ENCODE results near the gene LTF. TPM values are rescaled to one million over a fixed set of nuclear protein-coding genes. Genes with fewer than 3 reads are reported as not detected.

LTF gene
- total and polyA plus RNA-seq, 10 of the 15 experiments (the other 5 are each of a cell fraction or from before 2014, with no cell fraction given): 0.03 to 0.31 TPM; not detected in 8

DNA sequence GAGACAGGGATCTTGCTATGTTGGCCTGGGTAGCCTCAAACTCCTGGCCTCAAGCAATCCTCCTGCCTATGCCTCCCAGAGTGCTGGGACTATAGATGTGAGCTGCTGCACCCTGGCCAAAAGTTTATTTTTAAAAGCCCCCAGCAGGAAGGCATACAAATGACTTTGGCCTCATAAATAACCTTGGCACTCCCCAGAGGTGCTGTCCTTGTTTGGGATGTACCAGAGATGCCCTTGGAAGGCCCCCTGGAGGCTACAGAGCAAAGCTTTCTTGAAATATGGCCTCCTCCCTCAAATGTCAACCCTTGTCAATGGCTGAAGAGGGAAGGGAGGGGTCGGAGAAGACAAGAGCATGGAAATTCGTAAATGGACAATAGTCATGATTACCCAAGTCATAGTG, 19.1 kb upstream of the LTF start:
- DNase-seq (ENCODE audit: low read depth, low spot score) (no peak), ATAC-seq (no peak), FAIRE-seq (no peak)
- ChIA-PET CTCF (interaction anchor here (1.0 to 11.0 kb wide), 4 partner anchors 9 to 219 kb away, joined by 3 to 207 read pairs (median 6); no protein-coding TSS in a partner anchor), POLR2A (no interaction called here), SMC1A (ENCODE audit: uncharacterized antibody, unreplicated experiment) (interaction anchor here (1.2 kb wide), 2 partner anchors 74 to 146 kb away, joined by 3 read pairs; no protein-coding TSS in a partner anchor), RAD21 (ENCODE audit: unreplicated experiment) (no interaction called here)
- in situ Hi-C loops (cut with MboI) (no loop called here), intact Hi-C loops (cut with micrococcal nuclease; ENCODE audit: unreplicated experiment) (no loop called here)
- H3K79me2 ChIP-seq (ENCODE audit: control insufficient read depth, insufficient read depth, low read length): no peaks in the 10 kb centered on the region
- H3K4me1 ChIP-seq (ENCODE audit: control insufficient read depth, insufficient read depth, low read length): peaks cover under 1% of the 10 kb centered on the region
- H2AFZ ChIP-seq (ENCODE audit: control insufficient read depth, low read depth, low read length): no peak overlapping the region
- no peak overlapping the region for H3K27ac ChIP-seq (ENCODE audit: control insufficient read depth, insufficient read depth)
- no peaks in the 10 kb centered on the region for H4K20me1 ChIP-seq (ENCODE audit: control insufficient read depth, insufficient read depth)
- H3K4me2 ChIP-seq (ENCODE audit: control insufficient read depth, insufficient read depth): no peak overlapping the region
- 39% methylated on average over 2 of the region's 2 CpGs for WGBS (ENCODE audit: insufficient coverage, insufficient replicate concordance, low lambda C conversion rate, missing lambda C conversion rate)
- H3K9me3 ChIP-seq (replicated peaks; ENCODE audit: control insufficient read depth, insufficient read depth, low read length): no peaks in the 10 kb centered on the region
- H3K9ac ChIP-seq (ENCODE audit: control insufficient read depth, insufficient read depth, low read length): no peak overlapping the region
- BruUV-seq (replicated peaks): no TSS peak
- H3K4me3 ChIP-seq: no peak overlapping the region
- no peaks in the 10 kb centered on the region for H3K36me3 ChIP-seq (ENCODE audit: control insufficient read depth in 2 of 2, insufficient read depth in 2 of 2, low read length in 1 of 2)
- H3K27me3 ChIP-seq (replicated peaks in 1 of 2; ENCODE audit: control insufficient read depth in 2 of 2, insufficient read depth in 2 of 2, low read length in 1 of 2): peaks cover 4% of the 10 kb centered on the region in 2 experiments
- TF ChIP-seq, protein P1, sequence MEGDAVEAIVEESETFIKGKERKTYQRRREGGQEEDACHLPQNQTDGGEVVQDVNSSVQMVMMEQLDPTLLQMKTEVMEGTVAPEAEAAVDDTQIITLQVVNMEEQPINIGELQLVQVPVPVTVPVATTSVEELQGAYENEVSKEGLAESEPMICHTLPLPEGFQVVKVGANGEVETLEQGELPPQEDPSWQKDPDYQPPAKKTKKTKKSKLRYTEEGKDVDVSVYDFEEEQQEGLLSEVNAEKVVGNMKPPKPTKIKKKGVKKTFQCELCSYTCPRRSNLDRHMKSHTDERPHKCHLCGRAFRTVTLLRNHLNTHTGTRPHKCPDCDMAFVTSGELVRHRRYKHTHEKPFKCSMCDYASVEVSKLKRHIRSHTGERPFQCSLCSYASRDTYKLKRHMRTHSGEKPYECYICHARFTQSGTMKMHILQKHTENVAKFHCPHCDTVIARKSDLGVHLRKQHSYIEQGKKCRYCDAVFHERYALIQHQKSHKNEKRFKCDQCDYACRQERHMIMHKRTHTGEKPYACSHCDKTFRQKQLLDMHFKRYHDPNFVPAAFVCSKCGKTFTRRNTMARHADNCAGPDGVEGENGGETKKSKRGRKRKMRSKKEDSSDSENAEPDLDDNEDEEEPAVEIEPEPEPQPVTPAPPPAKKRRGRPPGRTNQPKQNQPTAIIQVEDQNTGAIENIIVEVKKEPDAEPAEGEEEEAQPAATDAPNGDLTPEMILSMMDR (IDR thresholded peaks at IDR 0.05 in 2 of 3, conservative IDR thresholded peaks at IDR 0.05 in 1 of 3; ENCODE audit: control insufficient read depth in 2 of 3, extremely low read depth in 1 of 3, insufficient read depth in 1 of 3, low read depth in 3 of 3, low read length in 3 of 3): no peak
- TF ChIP-seq CBX3 (IDR thresholded peaks at IDR 0.05; ENCODE audit: borderline replicate concordance, low read depth) (no peak), POLR2AphosphoS5 (IDR thresholded peaks at IDR 0.05; ENCODE audit: low read length) (no peak), SREBF2 (IDR thresholded peaks at IDR 0.05; ENCODE audit: low read length) (no peak), HDGF (IDR thresholded peaks at IDR 0.05) (no peak), DPF2 (IDR thresholded peaks at IDR 0.05) (no peak), EZH2 (IDR thresholded peaks at IDR 0.05; ENCODE audit: borderline replicate concordance, control insufficient read depth, low read depth, low read length) (no peak), EED (IDR thresholded peaks at IDR 0.05; ENCODE audit: low read depth) (no peak), NFIC (IDR thresholded peaks at IDR 0.05; ENCODE audit: low read depth, low read length) (no peak)
- TF ChIP-seq, protein P2, sequence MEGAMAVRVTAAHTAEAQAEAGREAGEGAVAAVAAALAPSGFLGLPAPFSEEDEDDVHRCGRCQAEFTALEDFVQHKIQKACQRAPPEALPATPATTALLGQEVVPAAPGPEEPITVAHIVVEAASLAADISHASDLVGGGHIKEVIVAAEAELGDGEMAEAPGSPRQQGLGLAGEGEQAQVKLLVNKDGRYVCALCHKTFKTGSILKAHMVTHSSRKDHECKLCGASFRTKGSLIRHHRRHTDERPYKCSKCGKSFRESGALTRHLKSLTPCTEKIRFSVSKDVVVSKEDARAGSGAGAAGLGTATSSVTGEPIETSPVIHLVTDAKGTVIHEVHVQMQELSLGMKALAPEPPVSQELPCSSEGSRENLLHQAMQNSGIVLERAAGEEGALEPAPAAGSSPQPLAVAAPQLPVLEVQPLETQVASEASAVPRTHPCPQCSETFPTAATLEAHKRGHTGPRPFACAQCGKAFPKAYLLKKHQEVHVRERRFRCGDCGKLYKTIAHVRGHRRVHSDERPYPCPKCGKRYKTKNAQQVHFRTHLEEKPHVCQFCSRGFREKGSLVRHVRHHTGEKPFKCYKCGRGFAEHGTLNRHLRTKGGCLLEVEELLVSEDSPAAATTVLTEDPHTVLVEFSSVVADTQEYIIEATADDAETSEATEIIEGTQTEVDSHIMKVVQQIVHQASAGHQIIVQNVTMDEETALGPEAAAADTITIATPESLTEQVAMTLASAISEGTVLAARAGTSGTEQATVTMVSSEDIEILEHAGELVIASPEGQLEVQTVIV (IDR thresholded peaks at IDR 0.05; ENCODE audit: borderline replicate concordance, partially characterized antibody): no peak
- TF ChIP-seq, protein P3, sequence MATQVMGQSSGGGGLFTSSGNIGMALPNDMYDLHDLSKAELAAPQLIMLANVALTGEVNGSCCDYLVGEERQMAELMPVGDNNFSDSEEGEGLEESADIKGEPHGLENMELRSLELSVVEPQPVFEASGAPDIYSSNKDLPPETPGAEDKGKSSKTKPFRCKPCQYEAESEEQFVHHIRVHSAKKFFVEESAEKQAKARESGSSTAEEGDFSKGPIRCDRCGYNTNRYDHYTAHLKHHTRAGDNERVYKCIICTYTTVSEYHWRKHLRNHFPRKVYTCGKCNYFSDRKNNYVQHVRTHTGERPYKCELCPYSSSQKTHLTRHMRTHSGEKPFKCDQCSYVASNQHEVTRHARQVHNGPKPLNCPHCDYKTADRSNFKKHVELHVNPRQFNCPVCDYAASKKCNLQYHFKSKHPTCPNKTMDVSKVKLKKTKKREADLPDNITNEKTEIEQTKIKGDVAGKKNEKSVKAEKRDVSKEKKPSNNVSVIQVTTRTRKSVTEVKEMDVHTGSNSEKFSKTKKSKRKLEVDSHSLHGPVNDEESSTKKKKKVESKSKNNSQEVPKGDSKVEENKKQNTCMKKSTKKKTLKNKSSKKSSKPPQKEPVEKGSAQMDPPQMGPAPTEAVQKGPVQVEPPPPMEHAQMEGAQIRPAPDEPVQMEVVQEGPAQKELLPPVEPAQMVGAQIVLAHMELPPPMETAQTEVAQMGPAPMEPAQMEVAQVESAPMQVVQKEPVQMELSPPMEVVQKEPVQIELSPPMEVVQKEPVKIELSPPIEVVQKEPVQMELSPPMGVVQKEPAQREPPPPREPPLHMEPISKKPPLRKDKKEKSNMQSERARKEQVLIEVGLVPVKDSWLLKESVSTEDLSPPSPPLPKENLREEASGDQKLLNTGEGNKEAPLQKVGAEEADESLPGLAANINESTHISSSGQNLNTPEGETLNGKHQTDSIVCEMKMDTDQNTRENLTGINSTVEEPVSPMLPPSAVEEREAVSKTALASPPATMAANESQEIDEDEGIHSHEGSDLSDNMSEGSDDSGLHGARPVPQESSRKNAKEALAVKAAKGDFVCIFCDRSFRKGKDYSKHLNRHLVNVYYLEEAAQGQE (IDR thresholded peaks at IDR 0.05; ENCODE audit: low read depth, low read length): no peak
- TF ChIP-seq, protein P4, sequence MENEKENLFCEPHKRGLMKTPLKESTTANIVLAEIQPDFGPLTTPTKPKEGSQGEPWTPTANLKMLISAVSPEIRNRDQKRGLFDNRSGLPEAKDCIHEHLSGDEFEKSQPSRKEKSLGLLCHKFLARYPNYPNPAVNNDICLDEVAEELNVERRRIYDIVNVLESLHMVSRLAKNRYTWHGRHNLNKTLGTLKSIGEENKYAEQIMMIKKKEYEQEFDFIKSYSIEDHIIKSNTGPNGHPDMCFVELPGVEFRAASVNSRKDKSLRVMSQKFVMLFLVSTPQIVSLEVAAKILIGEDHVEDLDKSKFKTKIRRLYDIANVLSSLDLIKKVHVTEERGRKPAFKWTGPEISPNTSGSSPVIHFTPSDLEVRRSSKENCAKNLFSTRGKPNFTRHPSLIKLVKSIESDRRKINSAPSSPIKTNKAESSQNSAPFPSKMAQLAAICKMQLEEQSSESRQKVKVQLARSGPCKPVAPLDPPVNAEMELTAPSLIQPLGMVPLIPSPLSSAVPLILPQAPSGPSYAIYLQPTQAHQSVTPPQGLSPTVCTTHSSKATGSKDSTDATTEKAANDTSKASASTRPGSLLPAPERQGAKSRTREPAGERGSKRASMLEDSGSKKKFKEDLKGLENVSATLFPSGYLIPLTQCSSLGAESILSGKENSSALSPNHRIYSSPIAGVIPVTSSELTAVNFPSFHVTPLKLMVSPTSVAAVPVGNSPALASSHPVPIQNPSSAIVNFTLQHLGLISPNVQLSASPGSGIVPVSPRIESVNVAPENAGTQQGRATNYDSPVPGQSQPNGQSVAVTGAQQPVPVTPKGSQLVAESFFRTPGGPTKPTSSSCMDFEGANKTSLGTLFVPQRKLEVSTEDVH (IDR thresholded peaks at IDR 0.05; ENCODE audit: low read depth, partially characterized antibody): no peak

Data from GM12878 (cell line).